K562 (cell line): ENCODE results near the gene ZBED2. TPM values are rescaled to one million over a fixed set of nuclear protein-coding genes. Genes with fewer than 3 reads are reported as not detected.

Experiments
- ATAC-seq: fragments of 200-7000 bp; cut with Tn5 transposase; 3 replicates; pipeline ENCODE4 v1.9.1; 2020; ENCODE audit warnings: moderate library complexity
- BruUV-seq: library from RNA; stranded (reverse); fragments of 400-500 nt; replicated peaks from 2 replicates; lab custom pipeline; 2021; lab: Mats Ljungman, UMichigan
- CTCF ChIA-PET: fragments of 300-600 bp; formaldehyde crosslinking; extraction: SDS; loops from one replicate; lab custom pipeline; 2021; ENCODE audit warnings: low intra/inter-chr PET ratio; lab: Yijun Ruan, JAX
- POLR2A ChIA-PET: fragments of 300-600, 350-650 bp; sonication (Branson Sonifier 250); formaldehyde crosslinking; extraction: SDS; loops from one replicate; lab custom pipeline; 2021; ENCODE audit warnings: antibody characterized with exemption, inconsistent platforms; lab: Yijun Ruan, JAX
- DNase-seq, 4 experiments: peaks; one replicate each; pipeline versions ENCODE4 v3.0.0 to v3.0.0-alpha.2; 2011 to 2018; ENCODE audit warnings: low spot score in 3 of 4, mixed read lengths in 3 of 4; ENCODE audit errors: extremely low read depth in 1 of 4
- FAIRE-seq: peaks from 2 replicates; lab custom pipeline; 2011; peaks lifted over from hg19 to GRCh38; lab: Jason Lieb, UNC
- H2AFZ ChIP-seq: 2 replicates; pipeline ENCODE4 v1.6.0; 2011; ENCODE audit warnings: low read depth, low read length, control low read depth, inconsistent platforms
- H3K27ac ChIP-seq: fragments of 200-600 bp; 3 replicates; pipeline ENCODE4 v1.8.0; 2011; ENCODE audit warnings: low read depth, mild to moderate bottlenecking, control low read depth, inconsistent platforms, low read length, moderate library complexity, mixed read lengths; ENCODE audit errors: extremely low read depth
- H3K27me3 ChIP-seq, 2 experiments: fragments of 300-600 bp in 1 of 2; 2 replicates in 1 of 2; 3 replicates in 1 of 2; pipeline versions ENCODE4 v1.6.0 to v1.8.0; 2011; ENCODE audit warnings: inconsistent platforms in 2 of 2, low read length in 2 of 2, mild to moderate bottlenecking in 1 of 2, mixed read lengths in 1 of 2, moderate library complexity in 1 of 2; ENCODE audit not compliant: control insufficient read depth in 2 of 2, insufficient read depth in 2 of 2
- H3K36me3 ChIP-seq: fragments of 300-600 bp; 3 replicates; pipeline ENCODE4 v1.8.0; 2011; ENCODE audit warnings: mild to moderate bottlenecking, low read length, inconsistent platforms; ENCODE audit not compliant: control insufficient read depth, insufficient read depth
- H3K4me1 ChIP-seq, 2 experiments: fragments of 200-600 bp in 1 of 2; replicated peaks in 1 of 2; 2 replicates in 1 of 2; 3 replicates in 1 of 2; pipeline versions ENCODE4 v1.5.1 to v1.8.0; 2011; ENCODE audit warnings: inconsistent platforms in 2 of 2, low read length in 2 of 2, mild to moderate bottlenecking in 1 of 2, mixed read lengths in 1 of 2, moderate library complexity in 1 of 2; ENCODE audit not compliant: control insufficient read depth in 2 of 2, insufficient read depth in 2 of 2
- H3K4me2 ChIP-seq: 2 replicates; pipeline ENCODE4 v1.6.1; 2011; ENCODE audit warnings: low read length, control low read depth, inconsistent platforms, mixed read lengths; ENCODE audit not compliant: insufficient read depth
- H3K4me3 ChIP-seq: fragments of 200-600 bp; sonication (generic), shearing (Covaris generic); 2 replicates; pipeline ENCODE4 v1.5.1; 2016; ENCODE audit warnings: control low read depth, inconsistent platforms
- H3K79me2 ChIP-seq: fragments of 200-600 bp; 3 replicates; pipeline ENCODE4 v1.8.0; 2011; ENCODE audit warnings: low read length, inconsistent platforms; ENCODE audit not compliant: control insufficient read depth, insufficient read depth
- H3K9ac ChIP-seq, 2 experiments: 2 replicates each; pipeline versions ENCODE4 v1.6.0 to v1.6.1; 2011; ENCODE audit warnings: low read depth in 2 of 2, low read length in 2 of 2, control low read depth in 1 of 2, inconsistent platforms in 1 of 2, mild to moderate bottlenecking in 1 of 2, mixed read lengths in 1 of 2; ENCODE audit not compliant: insufficient read depth in 1 of 2
- H3K9me1 ChIP-seq: one replicate; pipeline ENCODE4 v1.6.0; 2011; ENCODE audit warnings: inconsistent platforms, mild to moderate bottlenecking, low read length, moderate library complexity; ENCODE audit not compliant: control insufficient read depth, insufficient read depth
- H3K9me3 ChIP-seq: replicated peaks from 2 replicates; pipeline ENCODE4 v1.5.1; 2011; ENCODE audit warnings: low read depth, low read length, inconsistent platforms; ENCODE audit not compliant: control insufficient read depth, insufficient read depth
- H4K20me1 ChIP-seq: replicated peaks from 2 replicates; pipeline ENCODE4 v1.6.1; 2011; ENCODE audit warnings: low read length, inconsistent platforms, mixed read lengths; ENCODE audit not compliant: control insufficient read depth, insufficient read depth
- BRD9 ChIP-seq: fragments of 450-650 bp; IDR thresholded peaks from 2 replicates; pipeline ENCODE4 v1.6.1; 2018; ENCODE audit warnings: low read depth; ENCODE audit not compliant: partially characterized antibody
- CBFB ChIP-seq: sonication (generic); formaldehyde crosslinking; IDR thresholded peaks from 2 replicates; pipeline ENCODE4 v1.4.0; 2020; ENCODE audit warnings: mild to moderate bottlenecking, missing genetic modification reagents
- COPS2 ChIP-seq: fragments of 450-650 bp; conservative IDR thresholded peaks from 2 replicates; pipeline ENCODE4 v1.6.1; 2016; ENCODE audit warnings: mild to moderate bottlenecking, moderate library complexity
- IRF2 ChIP-seq: sonication (generic); formaldehyde crosslinking; IDR thresholded peaks from 2 replicates; pipeline ENCODE4 v1.8.1; 2022; ENCODE audit warnings: mild to moderate bottlenecking, missing genetic modification reagents
- NUFIP1 ChIP-seq: fragments of 450-650 bp; IDR thresholded peaks from 2 replicates; pipeline ENCODE4 v1.6.1; 2018; ENCODE audit not compliant: partially characterized antibody
- PRPF4 ChIP-seq: fragments of 200-400 bp; formaldehyde crosslinking; IDR thresholded peaks from one replicate; pipeline ENCODE4 v1.6.1; 2017; ENCODE audit warnings: low read length, low read depth, mild to moderate bottlenecking; ENCODE audit not compliant: insufficient read depth, poor library complexity, severe bottlenecking
- RBM14 ChIP-seq: fragments of 200-400 bp; formaldehyde crosslinking; IDR thresholded peaks from 2 replicates; pipeline ENCODE4 v1.6.1; 2018; ENCODE audit warnings: low read depth, mild to moderate bottlenecking, low read length, moderate library complexity, borderline replicate concordance; ENCODE audit not compliant: insufficient read depth
- SMARCA4 ChIP-seq: fragments of 450-650 bp; IDR thresholded peaks from 2 replicates; pipeline ENCODE4 v1.6.1; 2016
- SMARCA5 ChIP-seq: fragments of 450-650 bp; IDR thresholded peaks from 2 replicates; pipeline ENCODE4 v1.6.1; 2016
- ZNF347 ChIP-seq: fragments of 450-650 bp; formaldehyde crosslinking; IDR thresholded peaks from 2 replicates; pipeline ENCODE4 v1.4.0; 2020; ENCODE audit warnings: low read depth, mild to moderate bottlenecking, moderate library complexity
- WGBS: fragments of 100-300 bp; shearing (Covaris generic); methylation state at CpG from one replicate; pipeline ENCODE4 v1.1.6; 2016; ENCODE audit warnings: low coverage, mixed read lengths; ENCODE audit not compliant: insufficient coverage; ENCODE audit errors: missing lambda C conversion rate; 5-methylcytosine and 5-hydroxymethylcytosine counted together
- in situ Hi-C: fragments of 300-500 bp; cut with MboI; formaldehyde crosslinking; loops from 4 replicates; pipeline ENCODE4 v1.15.0; 2018; ENCODE audit warnings: inconsistent platforms, mixed read lengths
- intact Hi-C: fragments of 100-400 bp; cut with micrococcal nuclease; formaldehyde crosslinking; loops from 2 replicates; pipeline ENCODE4 v1.14.2; 2022
- polyA plus RNA-seq, 8 experiments: library from polyadenylated mRNA; depleted of rRNA in 4 of 8; stranded (reverse) in 5 of 8; unstranded in 3 of 8; fragments of >200 nt; fragmentation: Nextera tagmentation in 2 of 8; fragmentation: Illumina TruSeq in 1 of 8; extraction: Ambion mirVana in 2 of 8; extraction: Trizol in 1 of 8; gene quantifications; 2 replicates each; pipeline versions ENCODE4 v1.2.1 to v1.2.3, GENCODE V29; 2011 to 2014; ENCODE audit warnings: inconsistent platforms in 1 of 8, missing spikeins in 1 of 8
- total RNA-seq, 7 experiments: library from RNA; depleted of rRNA in 6 of 7; stranded (reverse); fragments of >200 nt in 6 of 7; fragmentation: Illumina TruSeq in 2 of 7; extraction: Trizol in 2 of 7; gene quantifications; 2 replicates each; pipeline versions ENCODE4 v1.2.1 to v1.2.3, GENCODE V29; 2011 to 2021; ENCODE audit warnings: low replicate concordance in 1 of 7
- TF ChIP-seq, protein P1 (sequence below), 2 experiments: fragments of 150-350 bp in 1 of 2; IDR thresholded peaks; 2 replicates each; pipeline ENCODE4 v1.6.1; 2012 to 2016; ENCODE audit warnings: low read depth in 2 of 2, low read length in 2 of 2, mild to moderate bottlenecking in 1 of 2, moderate library complexity in 1 of 2
- TF ChIP-seq, protein P2 (sequence below): IDR thresholded peaks from 2 replicates; pipeline ENCODE4 v1.6.1; 2012; ENCODE audit warnings: low read depth, low read length, improper control_type of control experiment, borderline replicate concordance

ZBED2 gene
- total and polyA plus RNA-seq, 9 of the 15 experiments (the other 6 are each of a cell fraction or from before 2014, with no cell fraction given), result 0.11 TPM; not detected in 8

DNA sequence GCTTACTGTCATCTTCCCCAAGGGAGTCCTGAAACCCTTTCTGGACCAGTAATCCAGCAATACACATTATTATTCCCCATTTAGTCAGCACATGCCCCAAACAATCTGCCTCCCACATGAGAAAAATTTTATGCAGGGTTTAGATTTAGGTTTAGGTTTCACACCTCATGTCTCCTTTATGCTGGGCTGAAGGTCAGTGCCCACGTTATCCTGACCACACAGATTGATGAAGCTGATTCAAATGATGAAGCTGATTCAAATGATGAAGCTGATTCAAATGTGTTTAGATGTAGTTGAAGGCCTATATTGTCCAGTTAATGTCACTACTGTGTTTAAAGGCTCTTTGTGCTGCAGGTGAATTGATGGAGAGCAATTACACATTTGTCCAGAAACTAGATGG lies 18.1 kb upstream of the ZBED2 start:
- 0% methylated on average over 1 of the region's 1 CpG for whole genome bisulfite sequencing
- POLR2A ChIA-PET, result interaction anchor here (1.2 kb wide), 1 partner anchor 13 kb away, joined by 3 read pairs; no protein-coding TSS in a partner anchor
- no peak for TF ChIP-seq SMARCA5
- TF ChIP-seq NUFIP1, result no peak
- TF ChIP-seq IRF2 (CRISPR knock-in tag), result no peak
- TF ChIP-seq, protein P1, sequence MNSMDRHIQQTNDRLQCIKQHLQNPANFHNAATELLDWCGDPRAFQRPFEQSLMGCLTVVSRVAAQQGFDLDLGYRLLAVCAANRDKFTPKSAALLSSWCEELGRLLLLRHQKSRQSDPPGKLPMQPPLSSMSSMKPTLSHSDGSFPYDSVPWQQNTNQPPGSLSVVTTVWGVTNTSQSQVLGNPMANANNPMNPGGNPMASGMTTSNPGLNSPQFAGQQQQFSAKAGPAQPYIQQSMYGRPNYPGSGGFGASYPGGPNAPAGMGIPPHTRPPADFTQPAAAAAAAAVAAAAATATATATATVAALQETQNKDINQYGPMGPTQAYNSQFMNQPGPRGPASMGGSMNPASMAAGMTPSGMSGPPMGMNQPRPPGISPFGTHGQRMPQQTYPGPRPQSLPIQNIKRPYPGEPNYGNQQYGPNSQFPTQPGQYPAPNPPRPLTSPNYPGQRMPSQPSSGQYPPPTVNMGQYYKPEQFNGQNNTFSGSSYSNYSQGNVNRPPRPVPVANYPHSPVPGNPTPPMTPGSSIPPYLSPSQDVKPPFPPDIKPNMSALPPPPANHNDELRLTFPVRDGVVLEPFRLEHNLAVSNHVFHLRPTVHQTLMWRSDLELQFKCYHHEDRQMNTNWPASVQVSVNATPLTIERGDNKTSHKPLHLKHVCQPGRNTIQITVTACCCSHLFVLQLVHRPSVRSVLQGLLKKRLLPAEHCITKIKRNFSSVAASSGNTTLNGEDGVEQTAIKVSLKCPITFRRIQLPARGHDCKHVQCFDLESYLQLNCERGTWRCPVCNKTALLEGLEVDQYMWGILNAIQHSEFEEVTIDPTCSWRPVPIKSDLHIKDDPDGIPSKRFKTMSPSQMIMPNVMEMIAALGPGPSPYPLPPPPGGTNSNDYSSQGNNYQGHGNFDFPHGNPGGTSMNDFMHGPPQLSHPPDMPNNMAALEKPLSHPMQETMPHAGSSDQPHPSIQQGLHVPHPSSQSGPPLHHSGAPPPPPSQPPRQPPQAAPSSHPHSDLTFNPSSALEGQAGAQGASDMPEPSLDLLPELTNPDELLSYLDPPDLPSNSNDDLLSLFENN (IDR thresholded peaks at IDR 0.05; ENCODE audit: low read depth in 2 of 2, low read length in 2 of 2), result no peak
- no peak for TF ChIP-seq BRD9
- TF ChIP-seq, protein P2, sequence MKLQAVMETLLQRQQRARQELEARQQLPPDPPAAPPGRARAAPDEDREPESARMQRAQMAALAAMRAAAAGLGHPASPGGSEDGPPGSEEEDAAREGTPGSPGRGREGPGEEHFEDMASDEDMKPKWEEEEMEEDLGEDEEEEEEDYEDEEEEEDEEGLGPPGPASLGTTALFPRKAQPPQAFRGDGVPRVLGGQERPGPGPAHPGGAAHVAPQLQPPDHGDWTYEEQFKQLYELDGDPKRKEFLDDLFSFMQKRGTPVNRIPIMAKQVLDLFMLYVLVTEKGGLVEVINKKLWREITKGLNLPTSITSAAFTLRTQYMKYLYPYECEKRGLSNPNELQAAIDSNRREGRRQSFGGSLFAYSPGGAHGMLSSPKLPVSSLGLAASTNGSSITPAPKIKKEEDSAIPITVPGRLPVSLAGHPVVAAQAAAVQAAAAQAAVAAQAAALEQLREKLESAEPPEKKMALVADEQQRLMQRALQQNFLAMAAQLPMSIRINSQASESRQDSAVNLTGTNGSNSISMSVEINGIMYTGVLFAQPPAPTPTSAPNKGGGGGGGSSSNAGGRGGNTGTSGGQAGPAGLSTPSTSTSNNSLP, result no peak
- no peak for TF ChIP-seq RBM14
- TF ChIP-seq CBFB, result no peak
- TF ChIP-seq COPS2, result no peak
- no peak for TF ChIP-seq SMARCA4
- no peak for TF ChIP-seq PRPF4
- TF ChIP-seq ZNF347 (CRISPR knock-in tag), result no peak
- ATAC-seq, result no peak
- Histone ChIP-seq H3K36me3 (no peaks in the 10 kb centered on the region), H3K27ac (no peak overlapping the region), H3K9me1 (no peaks in the 10 kb centered on the region), H3K4me1 (no peaks in the 10 kb centered on the region), H3K27me3 (no peaks in the 10 kb centered on the region), H3K4me2 (no peak overlapping the region), H3K9ac (no peak overlapping the region), H3K4me3 (no peak overlapping the region), H3K9me3 (no peaks in the 10 kb centered on the region), H4K20me1 (no peaks in the 10 kb centered on the region), H2AFZ (no peak overlapping the region), H3K79me2 (no peaks in the 10 kb centered on the region)
- no TSS peak for BruUV-seq
- in situ Hi-C loops (no loop called here), intact Hi-C loops (no loop called here)
- no peak for DNase-seq
- FAIRE-seq, result no peak
- CTCF ChIA-PET, result no interaction called here
